Thoracic aorta (tissue), 2 donors: ENCODE measurements around the gene PSORS1C2. TPM values are rescaled to one million over a fixed set of nuclear protein-coding genes. Genes with fewer than 3 reads are reported as not detected.

ENCODE experiments used
- ATAC-seq: fragments of 150-250 bp; one replicate; pipeline ENCODE4 v1.8.0; 2017; ENCODE audit warnings: low read depth; ENCODE audit not compliant: insufficient number of reproducible peaks, low FRiP score
- DNase-seq: peaks from one replicate; pipeline ENCODE4 v3.0.0-alpha.2; 2020; ENCODE audit warnings: low spot score
- H3K27ac ChIP-seq, 2 donors: fragments of 200-600 bp; sonication (generic); 1 replicate in 1 of 2; 2 replicates in 1 of 2; pipeline ENCODE4 v1.5.1; 2016; ENCODE audit warnings: mild to moderate bottlenecking in 2 of 2, moderate library complexity in 2 of 2
- H3K27me3 ChIP-seq: fragments of 200-600 bp; sonication (generic); replicated peaks from 2 replicates; pipeline ENCODE4 v1.6.0; 2016; ENCODE audit warnings: mild to moderate bottlenecking; ENCODE audit not compliant: insufficient read depth
- H3K36me3 ChIP-seq: fragments of 200-600 bp; sonication (generic); one replicate; pipeline ENCODE4 v1.5.1; 2016
- H3K4me1 ChIP-seq, 2 donors: fragments of 200-600 bp; sonication (generic); 1 replicate in 1 of 2; 2 replicates in 1 of 2; pipeline versions ENCODE4 v1.5.1 to v1.6.0; 2016; ENCODE audit warnings: low read depth in 2 of 2, mild to moderate bottlenecking in 1 of 2; ENCODE audit not compliant: control insufficient read depth in 1 of 2
- H3K4me3 ChIP-seq: fragments of 200-600 bp; sonication (generic); 2 replicates; pipeline ENCODE4 v1.5.1; 2016; ENCODE audit warnings: mild to moderate bottlenecking
- H3K9me3 ChIP-seq: fragments of 200-600 bp; sonication (generic); 2 replicates; pipeline ENCODE4 v1.5.1; 2016
- total RNA-seq, 2 donors: library from RNA; depleted of rRNA; stranded (reverse); fragments of >200 nt; gene quantifications; one replicate each; pipeline versions ENCODE4 v1.1.0 to v1.2.3, GENCODE V29; 2016
- TF ChIP-seq, protein P1 (sequence below): fragments of 200-600 bp; sonication (generic); IDR thresholded peaks from one replicate; pipeline ENCODE4 v1.5.1; 2019; ENCODE audit warnings: antibody characterized with exemption

The PSORS1C2 gene
- total RNA-seq, 2 donors from 2014 or later = not detected

DNA sequence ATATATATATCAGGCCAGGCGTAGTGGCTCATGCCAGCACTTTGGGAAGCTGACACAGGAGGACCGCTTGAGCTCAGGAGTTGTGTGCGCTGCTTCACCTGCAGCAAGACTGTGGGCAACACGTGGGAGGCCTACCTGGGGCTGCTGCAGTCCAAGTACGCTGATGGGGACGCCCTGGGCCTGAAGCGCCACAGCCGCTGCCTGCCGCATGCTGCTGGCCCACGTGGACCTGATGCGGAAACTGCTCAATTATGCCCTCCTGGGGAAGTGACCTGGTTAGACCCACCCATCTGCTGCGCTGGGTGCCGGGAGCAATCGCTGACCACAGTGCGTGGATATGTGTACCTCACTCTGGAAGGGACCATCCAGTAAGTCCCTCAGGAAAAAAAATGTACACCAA lies 1.8 kb upstream of the PSORS1C2 start:
- no peak overlapping the region for H3K27ac ChIP-seq
- no peak for ATAC-seq
- peaks cover 7% of the 10 kb centered on the region for H3K36me3 ChIP-seq
- TF ChIP-seq, protein P1, sequence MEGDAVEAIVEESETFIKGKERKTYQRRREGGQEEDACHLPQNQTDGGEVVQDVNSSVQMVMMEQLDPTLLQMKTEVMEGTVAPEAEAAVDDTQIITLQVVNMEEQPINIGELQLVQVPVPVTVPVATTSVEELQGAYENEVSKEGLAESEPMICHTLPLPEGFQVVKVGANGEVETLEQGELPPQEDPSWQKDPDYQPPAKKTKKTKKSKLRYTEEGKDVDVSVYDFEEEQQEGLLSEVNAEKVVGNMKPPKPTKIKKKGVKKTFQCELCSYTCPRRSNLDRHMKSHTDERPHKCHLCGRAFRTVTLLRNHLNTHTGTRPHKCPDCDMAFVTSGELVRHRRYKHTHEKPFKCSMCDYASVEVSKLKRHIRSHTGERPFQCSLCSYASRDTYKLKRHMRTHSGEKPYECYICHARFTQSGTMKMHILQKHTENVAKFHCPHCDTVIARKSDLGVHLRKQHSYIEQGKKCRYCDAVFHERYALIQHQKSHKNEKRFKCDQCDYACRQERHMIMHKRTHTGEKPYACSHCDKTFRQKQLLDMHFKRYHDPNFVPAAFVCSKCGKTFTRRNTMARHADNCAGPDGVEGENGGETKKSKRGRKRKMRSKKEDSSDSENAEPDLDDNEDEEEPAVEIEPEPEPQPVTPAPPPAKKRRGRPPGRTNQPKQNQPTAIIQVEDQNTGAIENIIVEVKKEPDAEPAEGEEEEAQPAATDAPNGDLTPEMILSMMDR = no peak
- H3K9me3 ChIP-seq = no peaks in the 10 kb centered on the region
- no peaks in the 10 kb centered on the region for H3K27me3 ChIP-seq
- no peak overlapping the region for H3K4me3 ChIP-seq
- peaks cover 9 to 17% of the 10 kb centered on the region in 2 donors for H3K4me1 ChIP-seq
- DNase-seq = no peak

DNA sequence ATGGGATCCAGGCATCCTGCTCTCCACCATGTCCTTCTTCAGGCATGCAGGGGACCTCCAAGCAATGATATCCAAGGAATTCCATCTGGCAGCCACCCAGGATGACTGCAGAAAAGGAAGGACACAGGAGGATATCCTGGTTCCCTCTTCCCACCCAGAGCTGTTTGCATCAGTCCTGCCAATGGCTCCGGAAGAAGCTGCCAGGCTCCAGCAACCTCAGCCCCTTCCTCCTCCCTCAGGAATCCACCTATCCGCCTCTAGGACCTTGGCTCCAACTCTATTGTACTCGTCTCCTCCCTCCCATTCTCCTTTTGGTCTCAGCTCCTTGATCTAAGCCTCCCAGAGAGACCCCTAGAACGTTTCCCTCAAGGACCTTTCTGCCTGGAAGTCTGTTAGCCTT lies 733 bp upstream of the PSORS1C2 start:
- H3K4me3 ChIP-seq = no peak overlapping the region
- no peaks in the 10 kb centered on the region for H3K9me3 ChIP-seq
- H3K27ac ChIP-seq = no peak overlapping the region
- H3K4me1 ChIP-seq = peaks cover 9 to 17% of the 10 kb centered on the region in 2 donors
- TF ChIP-seq, protein P1 = no peak
- ATAC-seq (no peak), DNase-seq (no peak)
- H3K27me3 ChIP-seq = no peaks in the 10 kb centered on the region
- no peaks in the 10 kb centered on the region for H3K36me3 ChIP-seq

DNA sequence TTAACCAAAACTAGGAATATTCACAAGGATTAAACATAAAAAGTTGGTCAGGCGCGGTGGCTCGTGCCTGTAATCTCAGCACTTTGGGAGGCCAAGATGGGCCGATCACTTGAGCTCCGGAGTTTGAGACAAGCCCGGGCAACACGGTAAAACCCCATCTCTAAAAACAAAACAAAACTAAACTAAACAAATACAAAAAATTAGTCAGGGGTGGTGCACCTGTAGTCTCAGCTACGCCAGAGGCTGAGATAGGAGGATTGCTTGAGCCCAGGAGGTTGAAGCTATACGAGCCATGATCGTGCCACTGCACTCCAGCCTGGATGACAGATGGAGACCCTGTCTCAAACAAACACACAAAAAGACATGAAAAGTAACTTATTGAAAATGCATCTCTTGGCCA lies 3.2 kb downstream of the PSORS1C2 start:
- DNase-seq = no peak
- Histone ChIP-seq H3K4me1 (peaks cover 0 to 5% of the 10 kb centered on the region in 2 donors), H3K36me3 (no peaks in the 10 kb centered on the region), H3K9me3 (no peaks in the 10 kb centered on the region), H3K27me3 (no peaks in the 10 kb centered on the region), H3K27ac (no peak overlapping the region), H3K4me3 (no peak overlapping the region)
- TF ChIP-seq, protein P1 = no peak
- ATAC-seq = no peak

DNA sequence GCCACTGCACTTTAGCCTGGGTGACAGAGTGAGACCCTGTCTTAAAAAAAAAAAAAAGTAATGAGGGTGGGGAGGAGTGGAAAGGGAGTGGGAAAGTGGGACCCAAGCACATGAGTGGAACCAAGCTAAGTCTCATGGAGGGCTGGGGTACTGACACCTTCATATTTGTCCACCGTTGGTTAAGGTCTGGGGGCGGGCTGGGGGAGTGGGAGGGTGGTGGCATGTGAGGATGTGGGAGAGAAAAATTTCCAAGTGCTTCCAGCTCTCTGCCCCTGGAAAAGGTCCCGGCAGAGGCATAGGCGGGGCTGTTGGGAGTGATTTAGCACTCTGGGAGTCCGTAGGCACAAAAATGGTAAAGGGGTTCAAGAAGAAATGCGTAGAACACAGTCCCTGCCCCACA lies 6.1 kb downstream of the PSORS1C2 start:
- H3K27me3 ChIP-seq = no peaks in the 10 kb centered on the region
- DNase-seq = no peak
- no peaks in the 10 kb centered on the region for H3K9me3 ChIP-seq
- TF ChIP-seq, protein P1 = no peak
- no peak for ATAC-seq
- H3K27ac ChIP-seq = no peak overlapping the region
- no peaks in the 10 kb centered on the region for H3K36me3 ChIP-seq
- peaks cover 0 to 3% of the 10 kb centered on the region in 2 donors for H3K4me1 ChIP-seq
- no peak overlapping the region for H3K4me3 ChIP-seq

DNA sequence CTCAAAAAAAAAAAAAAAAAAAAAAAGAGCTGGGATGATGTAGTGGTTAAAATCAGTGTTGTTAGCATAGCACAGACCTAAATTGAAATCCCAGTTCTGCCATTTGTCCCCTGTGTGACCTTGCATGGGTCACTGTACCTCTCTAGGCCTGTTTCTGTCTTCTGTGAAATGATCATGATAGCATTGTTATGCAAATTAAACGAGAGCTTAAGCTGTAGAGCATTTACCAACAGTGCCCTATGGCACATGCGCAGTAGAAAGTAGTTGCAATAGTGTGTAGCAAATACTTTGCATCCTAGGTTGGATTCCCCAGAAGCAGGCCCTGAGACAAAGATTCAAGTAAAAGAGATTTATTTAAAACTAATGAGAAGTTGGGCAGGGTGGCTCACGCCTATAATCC lies 7.3 kb downstream of the PSORS1C2 start:
- Histone ChIP-seq H3K36me3 (no peaks in the 10 kb centered on the region), H3K27ac (no peak overlapping the region), H3K4me1 (no peaks in the 10 kb centered on the region), H3K27me3 (no peaks in the 10 kb centered on the region), H3K4me3 (no peak overlapping the region), H3K9me3 (no peaks in the 10 kb centered on the region)
- TF ChIP-seq, protein P1 = no peak
- no peak for DNase-seq
- ATAC-seq = no peak
